ENCODE data around the gene PKD1L1.

PKD1L1 gene

DNA sequence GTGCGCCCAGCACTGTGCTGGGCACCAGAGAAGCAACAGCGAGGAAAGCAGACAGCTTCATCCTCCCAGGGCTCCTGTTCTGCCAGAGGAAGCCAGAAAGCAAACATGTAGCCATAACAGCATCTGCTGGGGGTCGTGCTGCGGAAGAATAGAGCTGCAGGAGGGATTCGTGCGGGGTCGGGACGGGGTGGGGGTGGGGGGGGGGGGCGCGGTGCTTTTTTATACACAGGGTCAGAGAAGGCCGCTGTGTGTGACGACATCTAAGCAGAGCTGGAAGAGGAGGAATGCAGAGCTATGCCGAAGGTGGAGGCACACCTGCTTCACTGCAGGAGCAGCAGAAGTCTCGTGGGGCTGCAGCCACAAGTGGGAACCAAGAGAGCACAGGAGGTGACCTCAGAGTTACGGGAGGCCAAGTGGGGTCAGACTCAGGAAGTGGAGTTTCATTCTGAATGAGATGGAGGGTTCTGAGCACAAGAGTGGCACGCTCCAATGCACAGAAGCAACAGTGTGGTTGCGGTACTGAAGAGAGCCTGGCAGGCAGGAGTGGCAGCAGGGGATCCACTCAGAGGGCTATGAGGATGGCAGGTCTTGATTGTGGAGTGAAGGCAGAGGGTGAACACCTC, 11.1 kb downstream of the PKD1L1 start:
- DNase-seq (ENCODE audit: low read depth, low spot score) = no peak
- no peaks in the 10 kb centered on the region for H3K27me3 ChIP-seq (ENCODE audit: insufficient read depth, insufficient read length)
- no peaks in the 10 kb centered on the region for H3K9me3 ChIP-seq (ENCODE audit: insufficient read depth, low read length)
- TF ChIP-seq SUZ12 (IDR thresholded peaks at IDR 0.05; ENCODE audit: extremely low read depth, insufficient read depth, insufficient read length) (no peak), ZNF274 (IDR thresholded peaks at IDR 0.05; ENCODE audit: low read depth, low read length) (no peak), YY1 (IDR thresholded peaks at IDR 0.05; ENCODE audit: insufficient read depth, insufficient read length) (no peak)
- H3K4me1 ChIP-seq (ENCODE audit: insufficient read depth, insufficient read length) = peaks cover 9% of the 10 kb centered on the region
- H3K36me3 ChIP-seq (ENCODE audit: insufficient read depth, insufficient read length, low read length) = no peaks in the 10 kb centered on the region
- H3K9ac ChIP-seq (ENCODE audit: insufficient read length, low read depth) = no peak overlapping the region
- no peak overlapping the region for H3K4me3 ChIP-seq (ENCODE audit: insufficient read length, low read depth)

DNA sequence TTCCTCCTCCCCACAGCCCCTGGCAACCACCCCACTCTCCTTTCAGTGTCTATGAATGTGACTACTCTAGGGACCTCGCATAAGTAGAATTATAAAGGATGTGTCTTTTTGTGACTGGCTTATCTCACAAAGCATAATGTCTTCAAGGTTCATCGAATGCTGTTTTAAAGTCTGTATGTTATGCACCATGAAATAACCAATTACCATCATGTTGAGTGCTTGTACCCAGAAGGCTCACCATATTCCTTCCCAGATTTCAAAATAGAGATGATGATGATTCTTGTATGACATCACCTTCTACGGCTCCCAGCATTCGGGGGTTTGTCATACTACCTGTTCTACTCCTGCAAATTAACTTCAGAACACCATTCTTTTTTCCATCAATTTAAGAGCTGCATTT, 11.9 kb downstream of the PKD1L1 start:
- H3K9me3 ChIP-seq (ENCODE audit: insufficient read depth, low read length) = no peaks in the 10 kb centered on the region
- H3K4me3 ChIP-seq (ENCODE audit: insufficient read length, low read depth) = no peak overlapping the region
- peaks cover 9% of the 10 kb centered on the region for H3K4me1 ChIP-seq (ENCODE audit: insufficient read depth, insufficient read length)
- H3K36me3 ChIP-seq (ENCODE audit: insufficient read depth, insufficient read length, low read length) = no peaks in the 10 kb centered on the region
- no peaks in the 10 kb centered on the region for H3K27me3 ChIP-seq (ENCODE audit: insufficient read depth, insufficient read length)
- H3K9ac ChIP-seq (ENCODE audit: insufficient read length, low read depth) = no peak overlapping the region
- DNase-seq (ENCODE audit: low read depth, low spot score) = no peak
- TF ChIP-seq YY1 (IDR thresholded peaks at IDR 0.05; ENCODE audit: insufficient read depth, insufficient read length) (no peak), SUZ12 (IDR thresholded peaks at IDR 0.05; ENCODE audit: extremely low read depth, insufficient read depth, insufficient read length) (no peak), ZNF274 (IDR thresholded peaks at IDR 0.05; ENCODE audit: low read depth, low read length) (no peak)

DNA sequence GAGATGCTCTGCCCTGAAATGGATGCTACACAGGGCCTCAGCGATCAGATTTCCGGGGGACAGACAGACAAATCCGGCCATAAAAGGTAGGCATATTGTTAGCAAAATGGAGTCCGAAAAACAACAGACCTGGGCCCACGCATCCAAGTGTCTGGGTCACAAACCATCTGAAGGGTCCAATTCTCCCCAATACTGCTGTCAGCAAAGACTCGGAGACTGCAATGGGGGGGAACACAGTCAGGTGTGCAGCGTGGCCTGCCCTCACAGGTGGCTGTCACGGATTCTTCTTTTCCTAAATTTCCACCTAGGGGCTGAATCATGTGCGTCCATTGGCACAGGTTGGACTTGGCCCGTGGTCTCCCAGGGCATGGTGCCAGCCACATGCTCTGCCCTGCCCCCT, 12.9 kb downstream of the PKD1L1 start:
- H3K4me1 ChIP-seq (ENCODE audit: insufficient read depth, insufficient read length) = peaks cover 6% of the 10 kb centered on the region
- no peaks in the 10 kb centered on the region for H3K9me3 ChIP-seq (ENCODE audit: insufficient read depth, low read length)
- H3K36me3 ChIP-seq (ENCODE audit: insufficient read depth, insufficient read length, low read length) = no peaks in the 10 kb centered on the region
- no peak overlapping the region for H3K4me3 ChIP-seq (ENCODE audit: insufficient read length, low read depth)
- DNase-seq (ENCODE audit: low read depth, low spot score) = no peak
- TF ChIP-seq ZNF274 (IDR thresholded peaks at IDR 0.05; ENCODE audit: low read depth, low read length) = no peak
- TF ChIP-seq SUZ12 (IDR thresholded peaks at IDR 0.05; ENCODE audit: extremely low read depth, insufficient read depth, insufficient read length) = no peak
- no peak for TF ChIP-seq YY1 (IDR thresholded peaks at IDR 0.05; ENCODE audit: insufficient read depth, insufficient read length)
- H3K9ac ChIP-seq (ENCODE audit: insufficient read length, low read depth) = no peak overlapping the region
- H3K27me3 ChIP-seq (ENCODE audit: insufficient read depth, insufficient read length) = no peaks in the 10 kb centered on the region

DNA sequence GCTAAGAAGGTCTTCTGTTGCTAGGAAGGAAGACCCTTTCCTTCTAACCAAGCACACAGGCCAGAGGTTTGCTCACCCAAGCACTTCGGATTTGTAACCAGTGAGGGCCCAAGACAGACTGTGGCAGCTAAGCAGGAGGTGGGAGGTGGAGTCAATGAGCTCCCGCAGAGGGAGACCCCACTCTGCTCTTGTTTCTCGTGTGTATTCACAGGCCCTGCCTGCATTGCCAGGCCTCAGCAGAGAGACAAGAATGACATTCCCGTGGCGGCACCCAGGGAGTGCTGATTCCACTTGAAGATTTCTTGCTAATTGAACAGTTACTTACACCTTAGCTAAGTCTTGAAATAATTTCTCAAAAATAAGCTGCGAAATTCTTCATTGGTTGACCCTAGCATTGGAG, 13.4 kb downstream of the PKD1L1 start:
- TF ChIP-seq ZNF274 (IDR thresholded peaks at IDR 0.05; ENCODE audit: low read depth, low read length) (no peak), SUZ12 (IDR thresholded peaks at IDR 0.05; ENCODE audit: extremely low read depth, insufficient read depth, insufficient read length) (no peak), YY1 (IDR thresholded peaks at IDR 0.05; ENCODE audit: insufficient read depth, insufficient read length) (no peak)
- H3K9ac ChIP-seq (ENCODE audit: insufficient read length, low read depth) = no peak overlapping the region
- H3K4me3 ChIP-seq (ENCODE audit: insufficient read length, low read depth) = no peak overlapping the region
- H3K36me3 ChIP-seq (ENCODE audit: insufficient read depth, insufficient read length, low read length) = no peaks in the 10 kb centered on the region
- DNase-seq (ENCODE audit: low read depth, low spot score) = no peak
- H3K4me1 ChIP-seq (ENCODE audit: insufficient read depth, insufficient read length) = peaks cover 6% of the 10 kb centered on the region
- no peaks in the 10 kb centered on the region for H3K27me3 ChIP-seq (ENCODE audit: insufficient read depth, insufficient read length)
- H3K9me3 ChIP-seq (ENCODE audit: insufficient read depth, low read length) = no peaks in the 10 kb centered on the region

DNA sequence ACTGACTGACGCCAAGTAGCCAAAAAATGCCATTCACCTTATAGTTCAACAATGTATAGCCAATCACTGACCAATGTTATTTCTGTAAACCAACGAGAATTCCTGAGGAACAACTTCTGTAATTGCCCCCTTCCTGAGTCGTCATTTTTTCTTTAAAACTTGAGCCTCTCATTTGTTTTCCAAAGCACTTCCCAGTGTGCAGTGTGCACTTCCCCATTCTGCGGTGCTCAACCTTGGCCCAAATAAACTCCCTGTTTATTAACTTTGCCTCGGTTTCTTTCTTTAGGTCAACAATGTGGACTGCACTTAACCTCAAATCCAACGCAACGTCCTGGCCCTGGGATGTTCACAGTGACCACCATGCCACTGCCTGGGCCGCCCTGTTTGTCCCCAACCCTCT, 15.1 kb downstream of the PKD1L1 start:
- Histone ChIP-seq H3K4me3 (ENCODE audit: insufficient read length, low read depth) (no peak overlapping the region), H3K9ac (ENCODE audit: insufficient read length, low read depth) (no peak overlapping the region), H3K9me3 (ENCODE audit: insufficient read depth, low read length) (no peaks in the 10 kb centered on the region), H3K36me3 (ENCODE audit: insufficient read depth, insufficient read length, low read length) (no peaks in the 10 kb centered on the region), H3K4me1 (ENCODE audit: insufficient read depth, insufficient read length) (peaks cover 3% of the 10 kb centered on the region), H3K27me3 (ENCODE audit: insufficient read depth, insufficient read length) (no peaks in the 10 kb centered on the region)
- TF ChIP-seq YY1 (IDR thresholded peaks at IDR 0.05; ENCODE audit: insufficient read depth, insufficient read length) = no peak
- DNase-seq (ENCODE audit: low read depth, low spot score) = no peak

DNA sequence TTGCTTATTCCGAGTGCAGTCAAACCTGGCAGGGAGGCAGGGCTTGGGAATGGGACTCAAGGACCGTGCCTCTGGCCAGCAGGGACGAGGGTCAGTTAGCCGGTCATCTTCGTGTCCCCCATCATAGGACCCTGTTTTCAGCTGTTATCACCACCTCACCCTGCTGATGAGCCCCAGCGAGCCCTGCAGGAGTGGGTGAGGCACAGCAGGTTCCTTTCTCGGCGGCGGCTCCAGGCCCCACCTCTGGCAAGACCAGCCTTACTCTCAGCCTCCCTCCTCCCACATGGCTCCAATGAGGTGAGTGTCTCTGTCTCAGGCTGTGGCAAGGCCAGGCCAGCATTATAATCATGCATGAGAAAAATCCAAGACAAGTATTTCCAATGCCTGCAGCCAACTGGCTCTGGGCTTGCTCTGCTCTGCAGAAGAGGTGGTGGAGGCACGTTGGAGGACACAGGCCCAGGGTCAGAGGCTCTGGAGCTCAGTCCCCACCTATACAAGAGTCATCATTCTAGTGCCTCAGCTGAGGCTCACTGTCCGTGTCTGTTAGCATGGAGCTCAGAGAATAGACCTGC, 15.7 kb downstream of the PKD1L1 start:
- peaks cover 1% of the 10 kb centered on the region for H3K4me1 ChIP-seq (ENCODE audit: insufficient read depth, insufficient read length)
- no peak for TF ChIP-seq SUZ12 (IDR thresholded peaks at IDR 0.05; ENCODE audit: extremely low read depth, insufficient read depth, insufficient read length)
- no peak for TF ChIP-seq ZNF274 (IDR thresholded peaks at IDR 0.05; ENCODE audit: low read depth, low read length)
- no peak for TF ChIP-seq YY1 (IDR thresholded peaks at IDR 0.05; ENCODE audit: insufficient read depth, insufficient read length)
- H3K9me3 ChIP-seq (ENCODE audit: insufficient read depth, low read length) = no peaks in the 10 kb centered on the region
- DNase-seq (ENCODE audit: low read depth, low spot score) = no peak
- H3K4me3 ChIP-seq (ENCODE audit: insufficient read length, low read depth) = no peak overlapping the region
- no peaks in the 10 kb centered on the region for H3K36me3 ChIP-seq (ENCODE audit: insufficient read depth, insufficient read length, low read length)
- no peaks in the 10 kb centered on the region for H3K27me3 ChIP-seq (ENCODE audit: insufficient read depth, insufficient read length)
- H3K9ac ChIP-seq (ENCODE audit: insufficient read length, low read depth) = no peak overlapping the region

DNA sequence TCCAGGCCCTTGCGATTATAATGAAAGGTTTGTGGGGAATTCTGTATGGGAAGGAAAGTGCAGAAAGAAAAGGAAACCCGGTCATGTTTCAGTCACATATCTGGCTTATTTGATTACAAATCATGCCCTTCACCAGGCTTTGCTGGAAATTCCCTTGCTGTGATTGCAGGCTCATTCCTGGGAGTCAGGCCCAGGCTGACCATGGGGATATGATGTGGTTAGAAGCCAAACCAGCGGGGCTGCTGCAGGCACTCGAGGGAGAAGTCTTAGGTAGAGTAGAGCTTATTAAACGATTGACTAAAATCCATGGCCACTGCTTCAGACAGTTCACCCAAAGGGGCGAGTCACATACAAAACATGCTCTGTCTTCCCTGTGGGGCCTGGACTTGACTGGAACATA, 16.2 kb downstream of the PKD1L1 start:
- no peak overlapping the region for H3K9ac ChIP-seq (ENCODE audit: insufficient read length, low read depth)
- H3K36me3 ChIP-seq (ENCODE audit: insufficient read depth, insufficient read length, low read length) = no peaks in the 10 kb centered on the region
- no peaks in the 10 kb centered on the region for H3K4me1 ChIP-seq (ENCODE audit: insufficient read depth, insufficient read length)
- no peak for TF ChIP-seq ZNF274 (IDR thresholded peaks at IDR 0.05; ENCODE audit: low read depth, low read length)
- no peak for TF ChIP-seq SUZ12 (IDR thresholded peaks at IDR 0.05; ENCODE audit: extremely low read depth, insufficient read depth, insufficient read length)
- no peak for TF ChIP-seq YY1 (IDR thresholded peaks at IDR 0.05; ENCODE audit: insufficient read depth, insufficient read length)
- DNase-seq (ENCODE audit: low read depth, low spot score) = no peak
- H3K9me3 ChIP-seq (ENCODE audit: insufficient read depth, low read length) = no peaks in the 10 kb centered on the region
- H3K4me3 ChIP-seq (ENCODE audit: insufficient read length, low read depth) = no peak overlapping the region
- H3K27me3 ChIP-seq (ENCODE audit: insufficient read depth, insufficient read length) = no peaks in the 10 kb centered on the region

Data from NT2/D1 (cell line).